ENCODE measurements around the gene ASTN1.

ASTN1 gene

GRCh38 chr1:176885751-176886150, 278.8 kb downstream of the ASTN1 start:
- ChIA-PET CTCF (no interaction called here), POLR2A (no interaction called here)
- no peak overlapping the region for H3K27ac ChIP-seq (ENCODE audit: extremely low read depth, low read depth, low read length)
- no peak overlapping the region for H3K4me3 ChIP-seq (ENCODE audit: low read depth, low read length)
- H3K36me3 ChIP-seq (ENCODE audit: control insufficient read depth in 2 of 2, insufficient read depth in 1 of 2, low read length in 2 of 2) = no peaks in the 10 kb centered on the region
- H3K4me1 ChIP-seq (ENCODE audit: control insufficient read depth, insufficient read depth, low read length) = no peaks in the 10 kb centered on the region
- TF ChIP-seq TRIM28 (IDR thresholded peaks at IDR 0.05; ENCODE audit: borderline replicate concordance, low read length) (no peak), ZNF639 (tag by site-specific recombination; IDR thresholded peaks at IDR 0.05) (no peak), ZNF140 (tag by site-specific recombination; IDR thresholded peaks at IDR 0.05) (no peak), ZSCAN16 (tag by site-specific recombination; IDR thresholded peaks at IDR 0.05) (no peak), ZNF768 (tag by site-specific recombination; IDR thresholded peaks at IDR 0.05) (no peak), SETDB1 (IDR thresholded peaks at IDR 0.05; ENCODE audit: insufficient read length, low read length) (no peak)
- TF ChIP-seq, protein P1, sequence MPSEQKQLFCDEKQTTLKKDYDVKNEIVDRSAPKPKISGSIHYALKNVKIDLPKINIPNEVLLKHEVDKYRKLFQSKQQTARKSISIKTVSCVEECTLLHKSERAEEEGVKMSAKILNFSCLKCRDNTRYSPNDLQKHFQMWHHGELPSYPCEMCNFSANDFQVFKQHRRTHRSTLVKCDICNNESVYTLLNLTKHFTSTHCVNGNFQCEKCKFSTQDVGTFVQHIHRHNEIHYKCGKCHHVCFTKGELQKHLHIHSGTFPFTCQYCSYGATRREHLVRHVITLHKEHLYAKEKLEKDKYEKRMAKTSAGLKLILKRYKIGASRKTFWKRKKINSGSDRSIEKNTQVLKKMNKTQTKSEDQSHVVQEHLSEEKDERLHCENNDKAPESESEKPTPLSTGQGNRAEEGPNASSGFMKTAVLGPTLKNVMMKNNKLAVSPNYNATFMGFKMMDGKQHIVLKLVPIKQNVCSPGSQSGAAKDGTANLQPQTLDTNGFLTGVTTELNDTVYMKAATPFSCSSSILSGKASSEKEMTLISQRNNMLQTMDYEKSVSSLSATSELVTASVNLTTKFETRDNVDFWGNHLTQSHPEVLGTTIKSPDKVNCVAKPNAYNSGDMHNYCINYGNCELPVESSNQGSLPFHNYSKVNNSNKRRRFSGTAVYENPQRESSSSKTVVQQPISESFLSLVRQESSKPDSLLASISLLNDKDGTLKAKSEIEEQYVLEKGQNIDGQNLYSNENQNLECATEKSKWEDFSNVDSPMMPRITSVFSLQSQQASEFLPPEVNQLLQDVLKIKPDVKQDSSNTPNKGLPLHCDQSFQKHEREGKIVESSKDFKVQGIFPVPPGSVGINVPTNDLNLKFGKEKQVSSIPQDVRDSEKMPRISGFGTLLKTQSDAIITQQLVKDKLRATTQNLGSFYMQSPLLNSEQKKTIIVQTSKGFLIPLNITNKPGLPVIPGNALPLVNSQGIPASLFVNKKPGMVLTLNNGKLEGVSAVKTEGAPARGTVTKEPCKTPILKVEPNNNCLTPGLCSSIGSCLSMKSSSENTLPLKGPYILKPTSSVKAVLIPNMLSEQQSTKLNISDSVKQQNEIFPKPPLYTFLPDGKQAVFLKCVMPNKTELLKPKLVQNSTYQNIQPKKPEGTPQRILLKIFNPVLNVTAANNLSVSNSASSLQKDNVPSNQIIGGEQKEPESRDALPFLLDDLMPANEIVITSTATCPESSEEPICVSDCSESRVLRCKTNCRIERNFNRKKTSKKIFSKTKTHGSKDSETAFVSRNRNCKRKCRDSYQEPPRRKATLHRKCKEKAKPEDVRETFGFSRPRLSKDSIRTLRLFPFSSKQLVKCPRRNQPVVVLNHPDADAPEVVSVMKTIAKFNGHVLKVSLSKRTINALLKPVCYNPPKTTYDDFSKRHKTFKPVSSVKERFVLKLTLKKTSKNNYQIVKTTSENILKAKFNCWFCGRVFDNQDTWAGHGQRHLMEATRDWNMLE (tag by site-specific recombination; conservative IDR thresholded peaks at IDR 0.05; ENCODE audit: low read depth) = no peak
- no peaks in the 10 kb centered on the region for H3K9me3 ChIP-seq (ENCODE audit: control insufficient read depth, insufficient read depth, low read depth, low read length)

DNA sequence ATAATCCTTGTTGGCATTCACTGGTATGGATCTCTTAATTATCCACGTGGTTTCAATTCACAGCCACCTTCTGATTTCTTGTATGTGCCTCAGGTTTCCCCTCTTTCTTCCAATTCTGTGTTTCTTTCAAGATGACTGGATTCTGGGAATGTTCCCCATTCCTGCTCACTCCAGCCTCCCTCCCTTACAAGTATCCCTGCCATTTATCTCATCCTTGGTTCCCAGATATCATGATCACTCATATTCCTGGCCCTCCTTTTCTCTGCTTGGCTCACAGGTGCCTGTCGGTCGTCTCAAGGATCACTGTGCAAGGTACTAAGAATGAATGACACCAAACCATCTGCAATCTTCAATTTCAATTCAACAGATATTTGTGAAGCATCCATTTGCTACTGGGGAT, 279.2 kb downstream of the ASTN1 start:
- Histone ChIP-seq H3K9me3 (ENCODE audit: control insufficient read depth, insufficient read depth, low read depth, low read length) (no peaks in the 10 kb centered on the region), H3K4me1 (ENCODE audit: control insufficient read depth, insufficient read depth, low read length) (no peaks in the 10 kb centered on the region), H3K36me3 (ENCODE audit: control insufficient read depth in 2 of 2, insufficient read depth in 1 of 2, low read length in 2 of 2) (no peaks in the 10 kb centered on the region), H3K4me3 (ENCODE audit: low read depth, low read length) (no peak overlapping the region), H3K27ac (ENCODE audit: extremely low read depth, low read depth, low read length) (no peak overlapping the region)
- ChIA-PET POLR2A (no interaction called here), CTCF (interaction anchor here (0.9 kb wide), 1 partner anchor 370 kb away, joined by 3 read pairs; no protein-coding TSS in a partner anchor)
- TF ChIP-seq ZNF184 (tag by site-specific recombination; IDR thresholded peaks at IDR 0.05) (no peak), ZNF362 (tag by site-specific recombination; IDR thresholded peaks at IDR 0.05) (no peak), AEBP2 (tag by site-specific recombination; IDR thresholded peaks at IDR 0.05; ENCODE audit: borderline replicate concordance) (no peak), ZSCAN23 (tag by site-specific recombination; IDR thresholded peaks at IDR 0.05) (no peak)

DNA sequence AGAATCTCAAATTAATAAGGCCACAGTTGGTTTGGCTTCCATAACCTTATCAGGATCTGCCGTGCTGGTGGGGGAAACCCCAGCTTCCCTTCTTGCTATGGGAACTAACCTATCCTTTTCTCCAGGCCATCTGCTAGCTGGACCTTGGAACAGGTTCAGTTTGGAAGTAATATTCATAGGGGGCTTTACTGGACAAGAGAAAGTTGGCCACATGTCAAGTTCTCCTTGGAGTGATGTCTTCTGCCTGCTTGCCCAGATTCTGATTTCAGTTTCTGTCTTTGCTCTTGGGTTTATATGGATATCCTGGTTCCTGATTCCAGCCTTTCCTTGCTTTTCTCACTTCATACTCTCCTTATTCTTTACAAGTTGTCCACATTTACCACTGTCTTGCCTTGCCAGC, 279.6 kb downstream of the ASTN1 start:
- Histone ChIP-seq H3K9me3 (ENCODE audit: control insufficient read depth, insufficient read depth, low read depth, low read length) (no peaks in the 10 kb centered on the region), H3K4me3 (ENCODE audit: low read depth, low read length) (no peak overlapping the region), H3K4me1 (ENCODE audit: control insufficient read depth, insufficient read depth, low read length) (no peaks in the 10 kb centered on the region), H3K36me3 (ENCODE audit: control insufficient read depth in 2 of 2, insufficient read depth in 1 of 2, low read length in 2 of 2) (no peaks in the 10 kb centered on the region), H3K27ac (ENCODE audit: extremely low read depth, low read depth, low read length) (no peak overlapping the region)
- no peak for TF ChIP-seq ZNF223 (tag by site-specific recombination; IDR thresholded peaks at IDR 0.05)
- no peak for TF ChIP-seq KLF9 (tag by site-specific recombination; IDR thresholded peaks at IDR 0.05; ENCODE audit: low read depth)
- TF ChIP-seq ZSCAN30 (tag by site-specific recombination; IDR thresholded peaks at IDR 0.05) = no peak
- TF ChIP-seq ZSCAN18 (tag by site-specific recombination; IDR thresholded peaks at IDR 0.05) = no peak
- ChIA-PET POLR2A (no interaction called here), CTCF (interaction anchor here (0.9 to 1.2 kb wide), 2 partner anchors 325 to 371 kb away, joined by 3 read pairs; no protein-coding TSS in a partner anchor)
